ENCODE measurements around the gene SYNGAP1. TPM values are rescaled to one million over a fixed set of nuclear protein-coding genes. Genes with fewer than 3 reads are reported as not detected.

Gene SYNGAP1
- total RNA-seq, 1 donor from 2014 or later, result 23.0 TPM

DNA sequence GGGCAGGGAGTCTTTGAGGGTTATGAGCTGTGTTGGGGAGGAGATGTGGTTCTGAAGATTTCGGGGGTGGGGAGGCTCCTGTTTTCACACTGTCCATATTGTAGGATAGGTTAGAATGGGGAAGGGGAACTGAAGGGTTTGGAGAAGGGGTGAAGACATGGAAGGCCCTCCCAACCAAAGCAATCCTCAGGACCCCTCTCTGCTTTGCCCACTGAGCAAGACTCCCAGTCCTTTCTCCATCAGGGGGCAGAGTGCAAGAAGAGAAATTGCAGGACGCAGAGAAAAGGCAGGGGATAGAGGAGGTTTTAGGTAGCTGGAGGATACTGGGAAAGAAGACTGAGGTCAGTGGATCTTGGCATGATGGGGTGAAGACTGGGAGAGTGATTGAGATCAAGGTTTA, 3.9 kb downstream of the SYNGAP1 start:
- H3K9me3 ChIP-seq, result no peaks in the 10 kb centered on the region
- H3K36me3 ChIP-seq, result no peaks in the 10 kb centered on the region
- TF ChIP-seq, protein P1, sequence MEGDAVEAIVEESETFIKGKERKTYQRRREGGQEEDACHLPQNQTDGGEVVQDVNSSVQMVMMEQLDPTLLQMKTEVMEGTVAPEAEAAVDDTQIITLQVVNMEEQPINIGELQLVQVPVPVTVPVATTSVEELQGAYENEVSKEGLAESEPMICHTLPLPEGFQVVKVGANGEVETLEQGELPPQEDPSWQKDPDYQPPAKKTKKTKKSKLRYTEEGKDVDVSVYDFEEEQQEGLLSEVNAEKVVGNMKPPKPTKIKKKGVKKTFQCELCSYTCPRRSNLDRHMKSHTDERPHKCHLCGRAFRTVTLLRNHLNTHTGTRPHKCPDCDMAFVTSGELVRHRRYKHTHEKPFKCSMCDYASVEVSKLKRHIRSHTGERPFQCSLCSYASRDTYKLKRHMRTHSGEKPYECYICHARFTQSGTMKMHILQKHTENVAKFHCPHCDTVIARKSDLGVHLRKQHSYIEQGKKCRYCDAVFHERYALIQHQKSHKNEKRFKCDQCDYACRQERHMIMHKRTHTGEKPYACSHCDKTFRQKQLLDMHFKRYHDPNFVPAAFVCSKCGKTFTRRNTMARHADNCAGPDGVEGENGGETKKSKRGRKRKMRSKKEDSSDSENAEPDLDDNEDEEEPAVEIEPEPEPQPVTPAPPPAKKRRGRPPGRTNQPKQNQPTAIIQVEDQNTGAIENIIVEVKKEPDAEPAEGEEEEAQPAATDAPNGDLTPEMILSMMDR (IDR thresholded peaks at IDR 0.05), result no peak
- H3K27me3 ChIP-seq, result no peaks in the 10 kb centered on the region
- DNase-seq (no peak), ATAC-seq (no peak)
- no peak overlapping the region for H3K27ac ChIP-seq
- intact Hi-C loops (cut with DNase I), result no loop called here
- H3K4me1 ChIP-seq, result peaks cover 37% of the 10 kb centered on the region
- no peak overlapping the region for H3K4me3 ChIP-seq

DNA sequence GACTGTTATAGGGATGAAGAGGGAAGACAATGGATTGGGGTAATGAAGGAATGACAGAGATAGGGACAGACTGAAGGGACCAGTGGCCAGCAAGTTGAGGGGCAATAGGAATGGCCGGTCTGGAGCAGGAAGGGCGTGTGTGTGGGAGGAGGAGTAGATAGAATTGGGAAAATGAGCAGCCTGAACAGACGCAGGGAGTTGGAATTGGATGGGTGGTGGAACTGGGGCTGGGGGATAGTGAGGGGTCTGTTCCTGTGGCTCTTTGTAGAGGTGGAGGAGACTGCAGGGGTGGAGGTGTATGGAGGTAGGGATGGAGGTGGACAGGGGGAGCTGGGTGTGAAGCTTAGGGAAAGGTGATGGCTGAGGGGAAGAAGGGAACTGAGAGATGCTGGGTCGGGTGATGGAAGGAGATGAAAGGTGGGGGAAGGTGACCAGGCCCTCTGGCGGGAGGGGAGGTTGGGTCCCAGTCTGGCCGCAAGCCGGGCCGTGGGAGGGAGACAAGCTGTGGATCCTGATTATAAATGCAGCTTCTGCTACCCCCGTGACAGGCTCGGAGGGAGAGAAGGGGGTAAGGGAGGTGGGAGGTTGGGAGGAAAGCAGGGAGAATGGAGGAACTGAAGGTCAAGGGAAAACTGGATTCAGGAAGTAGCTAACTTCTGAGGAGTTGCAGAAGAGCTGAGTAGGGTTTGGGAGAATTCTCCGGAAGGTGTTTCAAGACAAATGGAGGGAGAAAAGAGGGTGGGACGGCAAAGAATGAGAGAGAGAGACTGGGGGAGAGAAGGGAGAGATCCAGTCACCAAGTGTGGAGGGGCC, 5.2 kb downstream of the SYNGAP1 start:
- ATAC-seq (no peak), DNase-seq (no peak)
- peaks cover 35% of the 10 kb centered on the region for H3K4me1 ChIP-seq
- no peaks in the 10 kb centered on the region for H3K9me3 ChIP-seq
- H3K27ac ChIP-seq, result peak overlapping the region; percentile 92
- H3K4me3 ChIP-seq, result peak overlapping the region; percentile 64
- TF ChIP-seq, protein P1 (IDR thresholded peaks at IDR 0.05), result no peak
- intact Hi-C loops (cut with DNase I), result no loop called here
- no peaks in the 10 kb centered on the region for H3K27me3 ChIP-seq
- no peaks in the 10 kb centered on the region for H3K36me3 ChIP-seq

DNA sequence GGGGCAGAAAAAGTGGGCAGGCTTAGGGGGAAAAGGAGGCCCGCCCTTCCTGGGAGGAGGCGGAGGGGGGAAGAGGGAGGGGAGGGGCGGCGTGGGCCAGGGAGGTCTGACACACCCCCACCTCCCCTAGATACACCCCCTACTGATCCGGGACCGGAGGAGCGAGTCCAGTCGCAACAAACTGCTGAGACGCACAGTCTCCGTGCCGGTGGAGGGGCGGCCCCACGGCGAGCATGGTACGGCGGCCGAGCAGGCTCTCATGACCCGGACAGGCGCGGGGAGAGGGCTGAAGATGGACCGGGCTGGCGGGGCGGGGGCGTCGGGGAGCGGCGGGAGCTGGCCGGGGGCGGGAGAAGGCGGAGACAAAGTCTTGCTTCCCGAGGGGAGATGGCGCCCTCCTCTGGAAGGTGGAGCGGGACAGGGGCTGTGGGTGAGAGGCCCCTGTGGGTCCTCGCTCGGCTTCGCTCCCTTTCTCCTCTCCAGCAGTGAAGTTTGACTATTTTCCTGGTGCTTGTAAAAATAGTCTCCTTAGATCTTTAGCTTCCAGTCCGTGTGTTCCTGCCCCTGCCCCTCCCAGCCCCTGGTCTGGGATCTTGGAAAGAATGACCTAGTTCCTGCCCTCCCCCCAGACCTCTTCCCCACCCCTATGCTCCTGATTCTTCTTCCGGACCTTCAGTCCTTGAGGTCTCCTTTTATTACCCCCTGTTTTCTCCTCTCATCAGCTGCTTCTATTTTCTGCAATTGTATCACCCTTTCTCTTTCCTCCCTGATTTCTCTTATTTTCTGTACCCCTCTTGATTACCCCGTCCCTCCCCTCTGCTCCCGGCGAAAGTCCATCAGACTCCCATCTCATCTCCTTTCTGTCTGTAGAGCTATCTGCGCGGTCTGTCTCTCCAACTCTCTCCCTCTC, 6.1 kb downstream of the SYNGAP1 start:
- ATAC-seq, result peak; percentile 86
- H3K4me3 ChIP-seq, result peak overlapping the region; percentile 64
- TF ChIP-seq, protein P1 (IDR thresholded peaks at IDR 0.05), result peak; percentile 64
- peaks cover 43% of the 10 kb centered on the region for H3K4me1 ChIP-seq
- no peaks in the 10 kb centered on the region for H3K27me3 ChIP-seq
- intact Hi-C loops (cut with DNase I), result no loop called here
- H3K27ac ChIP-seq, result peak overlapping the region; percentile 92
- H3K9me3 ChIP-seq, result no peaks in the 10 kb centered on the region
- DNase-seq, result peak; percentile 96
- no peaks in the 10 kb centered on the region for H3K36me3 ChIP-seq

DNA sequence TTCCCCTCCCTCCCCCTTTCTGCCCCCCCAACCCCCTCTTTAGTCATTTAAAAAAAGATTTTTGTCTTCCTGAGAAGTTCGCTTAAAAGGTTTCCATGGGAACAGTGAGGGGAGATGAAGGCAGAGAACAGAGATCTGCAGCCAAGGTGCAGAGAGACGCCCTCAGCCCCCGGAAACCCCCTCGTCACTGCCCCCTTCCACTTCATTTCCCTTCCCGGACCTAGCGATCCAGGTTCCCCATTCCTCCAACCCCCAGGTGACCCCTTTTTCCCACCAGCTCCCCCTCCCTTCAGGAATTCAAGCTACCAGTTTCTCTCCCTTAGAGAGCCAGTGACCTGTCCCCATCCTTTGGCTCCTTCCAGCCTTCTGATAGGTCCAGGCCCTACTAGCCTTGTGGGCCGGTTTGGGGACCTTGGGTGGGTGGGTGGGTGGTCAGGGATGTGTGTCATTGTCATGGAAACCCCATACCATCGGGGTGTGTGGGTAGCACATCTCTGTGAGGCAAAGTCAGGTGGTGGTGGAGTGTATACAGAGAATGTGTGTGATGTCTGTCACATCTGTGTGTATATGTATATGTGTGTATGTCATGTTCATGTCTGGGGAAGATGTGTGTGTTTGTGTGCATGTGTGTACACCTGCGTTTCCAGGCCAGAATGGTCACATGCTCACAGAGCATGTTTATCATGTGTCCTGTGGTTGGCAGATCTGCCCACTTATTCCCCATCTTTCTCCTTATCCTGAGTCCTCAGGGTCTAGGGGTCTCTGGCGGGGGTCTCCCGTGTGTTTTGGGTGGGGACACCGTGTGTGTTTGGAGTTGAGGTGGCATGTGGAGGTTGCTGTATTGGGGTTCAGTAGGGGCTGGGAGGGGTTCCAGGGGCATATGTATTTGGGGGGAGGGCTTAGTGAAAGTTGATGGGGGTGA, 7.0 kb downstream of the SYNGAP1 start:
- H3K27ac ChIP-seq, result peak overlapping the region; percentile 92
- H3K4me3 ChIP-seq, result peak overlapping the region; percentile 64
- H3K9me3 ChIP-seq, result no peaks in the 10 kb centered on the region
- TF ChIP-seq, protein P1 (IDR thresholded peaks at IDR 0.05), result no peak
- DNase-seq (no peak), ATAC-seq (no peak)
- no peaks in the 10 kb centered on the region for H3K27me3 ChIP-seq
- H3K36me3 ChIP-seq, result no peaks in the 10 kb centered on the region
- H3K4me1 ChIP-seq, result peaks cover 50% of the 10 kb centered on the region
- intact Hi-C loops (cut with DNase I), result no loop called here

DNA sequence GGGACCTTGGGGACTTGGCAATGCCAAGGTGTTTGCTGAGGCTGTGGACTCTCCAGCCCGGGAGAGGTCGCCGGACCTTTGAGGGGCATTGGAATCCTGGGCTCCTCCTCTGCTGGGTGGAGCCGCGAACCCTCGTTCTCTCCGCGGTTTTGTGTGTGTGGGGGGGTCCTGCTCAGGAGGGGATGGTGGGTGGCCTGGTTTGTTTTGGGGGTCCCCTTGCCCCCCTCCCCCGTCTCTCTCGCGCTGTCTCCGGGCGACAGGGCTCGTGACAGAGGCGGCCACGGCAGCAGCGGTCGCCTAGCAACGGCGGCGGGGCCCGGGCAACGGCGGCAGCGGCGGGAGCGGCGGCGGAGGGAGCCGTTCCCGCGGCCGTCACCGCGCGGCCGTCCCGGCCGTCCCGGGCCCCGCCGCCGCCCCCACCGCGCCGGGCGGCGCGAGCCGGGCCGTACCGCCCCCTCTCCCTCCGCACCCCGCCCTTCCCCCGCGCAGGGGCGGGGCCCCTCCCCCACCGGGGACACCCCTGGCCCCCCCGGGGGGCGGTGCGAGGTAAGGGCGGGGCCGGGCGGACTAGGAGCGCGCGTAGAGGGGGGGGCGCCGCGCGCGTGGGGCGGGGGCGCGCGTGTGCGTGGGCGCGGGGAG, 7.8 kb downstream of the SYNGAP1 start:
- TF ChIP-seq, protein P1 (IDR thresholded peaks at IDR 0.05), result no peak
- peak; percentile 2 for ATAC-seq
- peaks cover 55% of the 10 kb centered on the region for H3K4me1 ChIP-seq
- peak overlapping the region; percentile 64 for H3K4me3 ChIP-seq
- H3K27ac ChIP-seq, result peak overlapping the region; percentile 51
- intact Hi-C loops (cut with DNase I), result no loop called here
- no peaks in the 10 kb centered on the region for H3K27me3 ChIP-seq
- peak; percentile 82 for DNase-seq
- no peaks in the 10 kb centered on the region for H3K9me3 ChIP-seq
- no peaks in the 10 kb centered on the region for H3K36me3 ChIP-seq
